HCT116 (cell line): ENCODE results near the gene LDB2. TPM values are rescaled to one million over a fixed set of nuclear protein-coding genes. Genes with fewer than 3 reads are reported as not detected.

ENCODE experiments used
- ATAC-seq: fragments of 200-7000 bp; cut with Tn5 transposase; 2 replicates; pipeline ENCODE4 v1.9.1; 2020; ENCODE audit warnings: mild to moderate bottlenecking, moderate library complexity
- BruUV-seq: library from RNA; stranded (reverse); fragments of 400-500 nt; replicated peaks from 2 replicates; lab custom pipeline; 2021; lab: Mats Ljungman, UMichigan
- CTCF ChIA-PET: fragments of 300-600 bp; sonication (Branson Sonifier 250); formaldehyde crosslinking; loops from one replicate; lab custom pipeline; 2021; ENCODE audit warnings: antibody characterized with exemption; lab: Charles Lee
- POLR2A ChIA-PET: fragments of 300-600, 350-600 bp; sonication (Branson Sonifier 250); formaldehyde crosslinking; loops from one replicate; lab custom pipeline; 2021; ENCODE audit warnings: antibody characterized with exemption; lab: Charles Lee
- RAD21 ChIA-PET, 2 experiments: fragments of 300-600 bp; sonication (Branson Sonifier 250); formaldehyde crosslinking; loops; one replicate each; lab custom pipeline; 2023; ENCODE audit warnings: low total read pairs in 2 of 2; ENCODE audit not compliant: uncharacterized antibody in 2 of 2, unreplicated experiment in 2 of 2, low non-redundant PET in 1 of 2; lab: Charles Lee
- DNase-seq: peaks from one replicate; pipeline ENCODE4 v3.0.0-alpha.2; 2010; ENCODE audit warnings: low read depth, low spot score
- H2AFZ ChIP-seq: fragments of 200-600 bp; shearing (Covaris generic), sonication (generic); 2 replicates; pipeline ENCODE4 v1.6.1; 2017; ENCODE audit warnings: low read depth, mixed run types, mixed read lengths, antibody characterized with exemption, low read length; ENCODE audit not compliant: poor library complexity, severe bottlenecking
- H3K27ac ChIP-seq: 2 replicates; pipeline ENCODE4 v1.5.1; 2012; ENCODE audit warnings: low read depth, low read length
- H3K27me3 ChIP-seq: fragments of 200-600 bp; sonication (generic); 2 replicates; pipeline ENCODE4 v1.6.1; 2016; ENCODE audit warnings: mixed run types, low read length, mixed read lengths; ENCODE audit not compliant: insufficient read depth
- H3K36me3 ChIP-seq, 2 experiments: fragments of 200-500 bp in 1 of 2; fragments of 200-600 bp in 1 of 2; sonication (Bioruptor generic) in 1 of 2; sonication (generic) in 1 of 2; 2 replicates each; pipeline versions ENCODE4 v1.5.1 to v1.6.1; 2014 to 2016; ENCODE audit warnings: low read length in 2 of 2, inconsistent platforms in 1 of 2, mixed read lengths in 1 of 2, mixed run types in 1 of 2; ENCODE audit not compliant: insufficient read depth in 2 of 2, control insufficient read depth in 1 of 2
- H3K4me1 ChIP-seq, 2 experiments: fragments of 200-600 bp in 1 of 2; sonication (generic) in 1 of 2; 2 replicates each; pipeline versions ENCODE4 v1.5.1 to v1.6.1; 2012 to 2017; ENCODE audit warnings: low read length in 2 of 2, inconsistent platforms in 1 of 2, mild to moderate bottlenecking in 1 of 2, mixed read lengths in 1 of 2, mixed run types in 1 of 2, moderate library complexity in 1 of 2; ENCODE audit not compliant: insufficient read depth in 2 of 2, control insufficient read depth in 1 of 2
- H3K4me2 ChIP-seq: fragments of 200-600 bp; sonication (generic); 2 replicates; pipeline ENCODE4 v1.6.1; 2017; ENCODE audit warnings: mixed run types, low read length, mixed read lengths
- H3K4me3 ChIP-seq, 2 experiments: fragments of 200-600 bp in 1 of 2; sonication (generic) in 1 of 2; replicated peaks in 1 of 2; 2 replicates each; pipeline ENCODE4 v1.5.1; 2011 to 2016; ENCODE audit warnings: low read length in 2 of 2, control low read depth in 1 of 2, low read depth in 1 of 2, mild to moderate bottlenecking in 1 of 2, mixed read lengths in 1 of 2, mixed run types in 1 of 2
- H3K79me2 ChIP-seq: fragments of 200-600 bp; sonication (generic); 2 replicates; pipeline ENCODE4 v1.6.1; 2017; ENCODE audit warnings: mild to moderate bottlenecking, mixed run types, low read length, moderate library complexity, mixed read lengths; ENCODE audit not compliant: insufficient read depth
- H3K9ac ChIP-seq: fragments of 200-600 bp; sonication (generic); 2 replicates; pipeline ENCODE4 v1.6.1; 2016; ENCODE audit warnings: low read length, mixed read lengths
- H3K9me2 ChIP-seq: fragments of 200-600 bp; sonication (generic), shearing (Covaris generic); 2 replicates; pipeline ENCODE4 v1.6.1; 2017; ENCODE audit warnings: mixed run types, mild to moderate bottlenecking, moderate library complexity; ENCODE audit not compliant: insufficient read depth
- H3K9me3 ChIP-seq, 2 experiments: fragments of 200-500 bp in 1 of 2; fragments of 200-600 bp in 1 of 2; sonication (Bioruptor generic) in 1 of 2; sonication (generic) in 1 of 2; 2 replicates each; pipeline ENCODE4 v1.6.1; 2014 to 2017; ENCODE audit warnings: low read length in 2 of 2, mixed read lengths in 2 of 2, inconsistent platforms in 1 of 2, low read depth in 1 of 2, mild to moderate bottlenecking in 1 of 2, mixed run types in 1 of 2, moderate library complexity in 1 of 2; ENCODE audit not compliant: control insufficient read depth in 1 of 2, insufficient read depth in 1 of 2
- H4K20me1 ChIP-seq: fragments of 200-600 bp; sonication (generic), shearing (Covaris generic); 2 replicates; pipeline ENCODE4 v1.6.1; 2017; ENCODE audit warnings: mixed run types, mild to moderate bottlenecking, moderate library complexity; ENCODE audit not compliant: insufficient read depth
- ATF3 ChIP-seq: IDR thresholded peaks from 2 replicates; pipeline ENCODE4 v1.6.1; 2012
- CBX3 ChIP-seq: IDR thresholded peaks from 2 replicates; pipeline ENCODE4 v1.6.1; 2012; ENCODE audit warnings: low read depth
- CEBPB ChIP-seq: IDR thresholded peaks from 2 replicates; pipeline ENCODE4 v1.6.1; 2012; ENCODE audit warnings: low read depth
- CTCF ChIP-seq, 3 experiments: fragments of 200-600 bp in 1 of 3; sonication (generic) in 1 of 3; IDR thresholded peaks in 2 of 3; conservative IDR thresholded peaks in 1 of 3; 2 replicates each; pipeline ENCODE4 v1.5.1; 2012 to 2017; ENCODE audit warnings: low read depth in 2 of 3, low read length in 2 of 3, antibody characterized with exemption in 1 of 3, borderline replicate concordance in 1 of 3, control low read depth in 1 of 3, mild to moderate bottlenecking in 1 of 3, mixed read lengths in 1 of 3, mixed run types in 1 of 3, moderate library complexity in 1 of 3; ENCODE audit not compliant: insufficient read depth in 1 of 3
- EGR1 ChIP-seq: IDR thresholded peaks from 2 replicates; pipeline ENCODE4 v1.6.1; 2012; ENCODE audit warnings: low read depth
- ELF1 ChIP-seq: IDR thresholded peaks from 2 replicates; pipeline ENCODE4 v1.6.1; 2012; ENCODE audit warnings: low read depth, borderline replicate concordance
- EZH2 ChIP-seq: fragments of 200-600 bp; sonication (generic); IDR thresholded peaks from 2 replicates; pipeline ENCODE4 v1.6.1; 2017; ENCODE audit warnings: antibody characterized with exemption, mixed run types
- FOSL1 ChIP-seq: IDR thresholded peaks from 2 replicates; pipeline ENCODE4 v1.6.1; 2012; ENCODE audit warnings: low read depth
- JUND ChIP-seq: IDR thresholded peaks from 2 replicates; pipeline ENCODE4 v1.6.1; 2012
- MAX ChIP-seq: IDR thresholded peaks from 2 replicates; pipeline ENCODE4 v1.6.1; 2012
- POLR2A ChIP-seq: IDR thresholded peaks from 2 replicates; pipeline ENCODE4 v1.7.0; 2011; ENCODE audit warnings: borderline replicate concordance; ENCODE audit not compliant: insufficient read depth, insufficient read length; ENCODE audit errors: extremely low read depth
- POLR2AphosphoS5 ChIP-seq: IDR thresholded peaks from 2 replicates; pipeline ENCODE4 v1.6.1; 2011; ENCODE audit warnings: mild to moderate bottlenecking, low read depth, low read length, moderate library complexity
- REST ChIP-seq: IDR thresholded peaks from 2 replicates; pipeline ENCODE4 v1.6.1; 2012; ENCODE audit warnings: low read depth
- SP1 ChIP-seq: IDR thresholded peaks from 2 replicates; pipeline ENCODE4 v1.6.1; 2012; ENCODE audit warnings: low read depth
- SRF ChIP-seq: IDR thresholded peaks from 2 replicates; pipeline ENCODE4 v1.6.1; 2012; ENCODE audit warnings: low read depth
- TCF7L2 ChIP-seq: IDR thresholded peaks from 2 replicates; pipeline ENCODE4 v1.7.0; 2011; ENCODE audit warnings: borderline replicate concordance, inconsistent platforms; ENCODE audit not compliant: insufficient read depth, insufficient read length; ENCODE audit errors: extremely low read depth
- YY1 ChIP-seq: IDR thresholded peaks from 2 replicates; pipeline ENCODE4 v1.6.1; 2011; ENCODE audit warnings: low read length, low read depth, moderate library complexity, mild to moderate bottlenecking; ENCODE audit not compliant: insufficient replicate concordance; ENCODE audit errors: extremely low read depth
- ZFX ChIP-seq: fragments of 450-650 bp; IDR thresholded peaks from 2 replicates; pipeline ENCODE4 v1.6.1; 2017
- intact Hi-C: fragments of 100-400 bp; cut with micrococcal nuclease; formaldehyde crosslinking; loops from 2 replicates; pipeline ENCODE4 v1.10.0; 2022
- total RNA-seq: library from RNA; stranded (reverse); gene quantifications from one replicate; pipeline ENCODE4 v1.2.1, GENCODE V29; 2021; ENCODE audit not compliant: unreplicated experiment

The LDB2 gene
- total RNA-seq, 1 experiment from 2014 or later: 0.12 TPM

- Histone ChIP-seq H3K4me2 (no peak overlapping the region), H3K27me3 (peaks cover 6% of the 10 kb centered on the region; the same call in 1 of the 2 replicates), H3K79me2 (no peaks in the 10 kb centered on the region), H3K9ac (no peak overlapping the region), H3K27ac (no peak overlapping the region), H2AFZ (no peak overlapping the region), H3K9me2 (no peaks in the 10 kb centered on the region), H3K4me3 (no peak overlapping the region), H3K4me1 (no peaks in the 10 kb centered on the region), H4K20me1 (no peaks in the 10 kb centered on the region), H3K9me3 (no peaks in the 10 kb centered on the region), H3K36me3 (no peaks in the 10 kb centered on the region)
- BruUV-seq: no TSS peak
- RAD21 ChIA-PET: interaction anchor here in 1 of 2 experiments (0.6 kb wide), 1 partner anchor 160 kb away, joined by 3 read pairs; no protein-coding TSS in a partner anchor
- TF ChIP-seq ATF3: no peak
- no peak for TF ChIP-seq ZFX
- TF ChIP-seq EGR1: no peak
- TF ChIP-seq CBX3: no peak
- no peak for TF ChIP-seq EZH2
- TF ChIP-seq CEBPB: no peak
- no peak for TF ChIP-seq FOSL1
- no peak for TF ChIP-seq REST
- no peak for TF ChIP-seq CTCF (IDR thresholded peaks at IDR 0.05 in 2 of 3, conservative IDR thresholded peaks at IDR 0.05 in 1 of 3; ENCODE audit: borderline replicate concordance in 1 of 3, insufficient read depth in 1 of 3, low read depth in 2 of 3, low read length in 2 of 3)
- TF ChIP-seq SP1: no peak
- no peak for TF ChIP-seq POLR2AphosphoS5
- no peak for TF ChIP-seq JUND
- TF ChIP-seq TCF7L2: no peak
- no peak for TF ChIP-seq YY1
- no peak for TF ChIP-seq POLR2A
- no peak for TF ChIP-seq SRF
- TF ChIP-seq ELF1: no peak
- no peak for TF ChIP-seq MAX
- DNase-seq (no peak), ATAC-seq (no peak)
- POLR2A ChIA-PET: no interaction called here
- intact Hi-C loops: no loop called here
- CTCF ChIA-PET: no interaction called here
These were observed 137.7 kb downstream of the LDB2 start for GRCh38 chr4:16760617-16761363.
